ENCODE data around the gene RHEB.

The RHEB gene

GRCh38 chr7:151448261-151449252, 71.1 kb downstream of the RHEB start:
- Histone ChIP-seq H3K4me3 (ENCODE audit: low read depth, low read length) (peak overlapping the region; percentile 59), H3K27ac (no peak overlapping the region), H3K36me3 (replicated peaks) (no peaks in the 10 kb centered on the region), H3K27me3 (replicated peaks) (no peaks in the 10 kb centered on the region)
- TF ChIP-seq CTCF (IDR thresholded peaks at IDR 0.05; ENCODE audit: low read depth, low read length, missing control alignments) = peak; percentile 86
- peak; percentile 53 for DNase-seq
- in situ Hi-C loops (cut with HindIII; ENCODE audit: low pct_ligation_motif_present, low sequenced_read_pairs) = loop anchor here (10.0 kb wide), 1 partner anchor 74 kb away; no protein-coding TSS in a partner anchor

GRCh38 chr7:151447901-151448260, 71.8 kb downstream of the RHEB start:
- TF ChIP-seq CTCF (IDR thresholded peaks at IDR 0.05; ENCODE audit: low read depth, low read length, missing control alignments) = no peak
- no peak for DNase-seq
- H3K27me3 ChIP-seq (replicated peaks) = no peaks in the 10 kb centered on the region
- no peak overlapping the region for H3K27ac ChIP-seq
- in situ Hi-C loops (cut with HindIII; ENCODE audit: low pct_ligation_motif_present, low sequenced_read_pairs) = loop anchor here (10.0 kb wide), 1 partner anchor 73 kb away; no protein-coding TSS in a partner anchor
- H3K4me3 ChIP-seq (ENCODE audit: low read depth, low read length) = peak overlapping the region; percentile 59
- no peaks in the 10 kb centered on the region for H3K36me3 ChIP-seq (replicated peaks)

- no peak for DNase-seq
- Histone ChIP-seq H3K27ac (no peak overlapping the region), H3K27me3 (replicated peaks) (no peaks in the 10 kb centered on the region), H3K4me3 (ENCODE audit: low read depth, low read length) (no peak overlapping the region), H3K36me3 (replicated peaks) (no peaks in the 10 kb centered on the region)
- in situ Hi-C loops (cut with HindIII; ENCODE audit: low pct_ligation_motif_present, low sequenced_read_pairs) = loop anchor here (10.0 kb wide), 1 partner anchor 73 kb away; no protein-coding TSS in a partner anchor
- no peak for TF ChIP-seq CTCF (IDR thresholded peaks at IDR 0.05; ENCODE audit: low read depth, low read length, missing control alignments)
These were observed 72.4 kb downstream of the RHEB start for GRCh38 chr7:151447312-151447711.

GRCh38 chr7:151446412-151446811, 73.3 kb downstream of the RHEB start:
- in situ Hi-C loops (cut with HindIII; ENCODE audit: low pct_ligation_motif_present, low sequenced_read_pairs) = loop anchor here (10.0 kb wide), 1 partner anchor 72 kb away; no protein-coding TSS in a partner anchor
- TF ChIP-seq CTCF (IDR thresholded peaks at IDR 0.05; ENCODE audit: low read depth, low read length, missing control alignments) = no peak
- DNase-seq = no peak
- no peak overlapping the region for H3K27ac ChIP-seq
- H3K27me3 ChIP-seq (replicated peaks) = no peaks in the 10 kb centered on the region
- no peak overlapping the region for H3K4me3 ChIP-seq (ENCODE audit: low read depth, low read length)
- H3K36me3 ChIP-seq (replicated peaks) = no peaks in the 10 kb centered on the region

- in situ Hi-C loops (cut with HindIII; ENCODE audit: low pct_ligation_motif_present, low sequenced_read_pairs) = loop anchor here (10.0 kb wide), 1 partner anchor 70 kb away; no protein-coding TSS in a partner anchor
- no peak for DNase-seq
- Histone ChIP-seq H3K27ac (no peak overlapping the region), H3K27me3 (replicated peaks) (no peaks in the 10 kb centered on the region), H3K36me3 (replicated peaks) (no peaks in the 10 kb centered on the region), H3K4me3 (ENCODE audit: low read depth, low read length) (no peak overlapping the region)
- TF ChIP-seq CTCF (IDR thresholded peaks at IDR 0.05; ENCODE audit: low read depth, low read length, missing control alignments) = no peak
These were observed 75.1 kb downstream of the RHEB start for GRCh38 chr7:151444632-151445031.
